HepG2 (cell line): ENCODE measurements around the gene DCLRE1C. TPM values are rescaled to one million over a fixed set of nuclear protein-coding genes. Genes with fewer than 3 reads are reported as not detected.
A peak's percentile ranks its signal among the peaks of the same experiment; 100 is the strongest.

Source experiments
- ARID4A ChIP-seq: sonication (generic); formaldehyde crosslinking; IDR thresholded peaks from 2 replicates; pipeline ENCODE4 v1.5.0; 2020; ENCODE audit warnings: mild to moderate bottlenecking, missing genetic modification reagents, borderline replicate concordance
- CHD2 ChIP-seq: IDR thresholded peaks from 2 replicates; pipeline ENCODE4 v1.6.1; 2011; ENCODE audit warnings: low read depth, low read length, improper control_type of control experiment
- HNRNPK ChIP-seq: fragments of 200-400 bp; formaldehyde crosslinking; IDR thresholded peaks from 2 replicates; pipeline ENCODE4 v1.6.1; 2018; ENCODE audit warnings: low read length, low read depth, moderate library complexity, mild to moderate bottlenecking; ENCODE audit not compliant: poor library complexity, severe bottlenecking
- JDP2 ChIP-seq: sonication (generic); formaldehyde crosslinking; IDR thresholded peaks from 2 replicates; pipeline ENCODE4 v1.8.1; 2022; ENCODE audit warnings: missing genetic modification reagents, borderline replicate concordance
- JUNB ChIP-seq: sonication (generic); formaldehyde crosslinking; IDR thresholded peaks from 2 replicates; pipeline ENCODE4 v1.8.0; 2022; ENCODE audit warnings: missing genetic modification reagents, mild to moderate bottlenecking, borderline replicate concordance
- MAFF ChIP-seq: IDR thresholded peaks from 2 replicates; pipeline ENCODE4 v1.6.1; 2011; ENCODE audit warnings: low read depth, low read length, improper control_type of control experiment
- NKX3-1 ChIP-seq: sonication (generic); formaldehyde crosslinking; IDR thresholded peaks from 2 replicates; pipeline ENCODE4 v1.5.0; 2020; ENCODE audit warnings: missing genetic modification reagents
- RNF2 ChIP-seq: fragments of 450-650 bp; conservative IDR thresholded peaks from 2 replicates; pipeline ENCODE4 v1.6.1; 2016; ENCODE audit warnings: low read depth
- RXRA ChIP-seq: sonication (generic); formaldehyde crosslinking; IDR thresholded peaks from 2 replicates; pipeline ENCODE4 v1.5.1; 2020; ENCODE audit warnings: missing genetic modification reagents
- SAP130 ChIP-seq: IDR thresholded peaks from 2 replicates; pipeline ENCODE4 v1.6.1; 2016; ENCODE audit warnings: low read depth
- TBL1XR1 ChIP-seq: fragments of 150-350 bp; IDR thresholded peaks from 2 replicates; pipeline ENCODE4 v1.6.1; 2014; ENCODE audit warnings: borderline replicate concordance, low read length; ENCODE audit not compliant: partially characterized antibody
- TRAFD1 ChIP-seq: sonication (generic); formaldehyde crosslinking; IDR thresholded peaks from 2 replicates; pipeline ENCODE4 v1.5.1; 2020; ENCODE audit warnings: missing genetic modification reagents, mild to moderate bottlenecking, borderline replicate concordance
- ZFP41 ChIP-seq: sonication (generic); formaldehyde crosslinking; IDR thresholded peaks from 2 replicates; pipeline ENCODE4 v1.4.0; 2020; ENCODE audit warnings: mild to moderate bottlenecking, missing genetic modification reagents, borderline replicate concordance
- ZNF10 ChIP-seq: sonication (generic); formaldehyde crosslinking; IDR thresholded peaks from 2 replicates; pipeline ENCODE4 v1.4.0; 2020; ENCODE audit warnings: mild to moderate bottlenecking, low read depth, missing genetic modification reagents, borderline replicate concordance
- ZNF124 ChIP-seq: sonication (generic); formaldehyde crosslinking; IDR thresholded peaks from 2 replicates; pipeline ENCODE4 v1.4.0; 2020; ENCODE audit warnings: missing genetic modification reagents
- ZNF572 ChIP-seq: sonication (generic); formaldehyde crosslinking; IDR thresholded peaks from 2 replicates; pipeline ENCODE4 v1.5.1; 2020; ENCODE audit warnings: mild to moderate bottlenecking, missing genetic modification reagents
- ZNF605 ChIP-seq: sonication (generic); formaldehyde crosslinking; IDR thresholded peaks from 2 replicates; pipeline ENCODE4 v1.8.0; 2022; ENCODE audit warnings: mild to moderate bottlenecking, missing genetic modification reagents
- ZNF609 ChIP-seq: sonication (generic); formaldehyde crosslinking; IDR thresholded peaks from 2 replicates; pipeline ENCODE4 v1.4.0; 2020; ENCODE audit warnings: mild to moderate bottlenecking, missing genetic modification reagents, borderline replicate concordance
- polyA plus RNA-seq, 8 experiments: library from polyadenylated mRNA; depleted of rRNA in 3 of 8; stranded (reverse) in 7 of 8; unstranded in 1 of 8; fragments of >200 nt; fragmentation: Illumina TruSeq in 4 of 8; extraction: Trizol in 4 of 8; gene quantifications; 2 replicates each; pipeline versions ENCODE4 v1.2.1 to v1.2.3, GENCODE V29; 2011 to 2016; ENCODE audit warnings: low read depth in 4 of 8, missing spikeins in 1 of 8, mixed read lengths in 1 of 8; ENCODE audit not compliant: insufficient read depth in 1 of 8
- total RNA-seq, 5 experiments: library from RNA; depleted of rRNA; stranded (reverse); fragments of >200 nt; fragmentation: Illumina TruSeq; extraction: Trizol; gene quantifications; 2 replicates each; pipeline ENCODE4 v1.2.3, GENCODE V29; 2016; ENCODE audit warnings: low read depth in 1 of 5

Gene DCLRE1C
- total and polyA plus RNA-seq, 2 of the 13 experiments (the other 11 are each of a cell fraction or from before 2014, with no cell fraction given), result 3.0 to 10.3 TPM

- no peak for TF ChIP-seq ZNF10 (CRISPR knock-in tag)
- no peak for TF ChIP-seq MAFF
- peak; percentile 96 for TF ChIP-seq JDP2 (CRISPR knock-in tag)
- TF ChIP-seq SAP130, result peak; percentile 95; the same call in 1 of the 2 replicates
- peak; percentile 82 for TF ChIP-seq RXRA
- no peak for TF ChIP-seq HNRNPK
- no peak for TF ChIP-seq ZNF572 (CRISPR knock-in tag)
- no peak for TF ChIP-seq TBL1XR1
- peak; percentile 92; the same call in 1 of the 2 replicates for TF ChIP-seq ZFP41
- TF ChIP-seq ZNF124 (CRISPR knock-in tag), result peak; percentile 94; the same call in 1 of the 2 replicates
- peak; percentile 69; the same call in 1 of the 2 replicates for TF ChIP-seq ZNF609 (CRISPR knock-in tag)
- peak; percentile 96 for TF ChIP-seq ARID4A (CRISPR knock-in tag)
- TF ChIP-seq JUNB, result peak; percentile 92
- peak; percentile 90 for TF ChIP-seq NKX3-1
- TF ChIP-seq CHD2, result peak; percentile 24; the same call in 1 of the 2 replicates
- no peak; the same call in 1 of the 2 replicates for TF ChIP-seq TRAFD1 (CRISPR knock-in tag)
- TF ChIP-seq ZNF605 (CRISPR knock-in tag), result peak; percentile 85
- TF ChIP-seq RNF2, result peak; percentile 99
These were observed at the start of gene DCLRE1C (continued) for GRCh38 chr10:14954001-14954770.
